RPMI7951 (cell line): ENCODE data around the gene PDZRN4. TPM values are rescaled to one million over a fixed set of nuclear protein-coding genes. Genes with fewer than 3 reads are reported as not detected.
"Not testable (repeated sequence)": the region's sequence is repeated elsewhere in the genome, so short reads cannot be mapped to it uniquely, and the experiment has no call there.

Source experiments
- DNase-seq: peaks from one replicate; pipeline ENCODE4 v3.0.0-alpha.2; 2012; ENCODE audit warnings: low read depth
- total RNA-seq: library from RNA; depleted of rRNA; stranded (reverse); fragments of >200 nt; shearing (Covaris generic); gene quantifications from 2 replicates; pipeline ENCODE4 v1.2.3, GENCODE V29; 2014

PDZRN4 gene
- total RNA-seq, 1 experiment from 2014 or later, result not detected

DNA sequence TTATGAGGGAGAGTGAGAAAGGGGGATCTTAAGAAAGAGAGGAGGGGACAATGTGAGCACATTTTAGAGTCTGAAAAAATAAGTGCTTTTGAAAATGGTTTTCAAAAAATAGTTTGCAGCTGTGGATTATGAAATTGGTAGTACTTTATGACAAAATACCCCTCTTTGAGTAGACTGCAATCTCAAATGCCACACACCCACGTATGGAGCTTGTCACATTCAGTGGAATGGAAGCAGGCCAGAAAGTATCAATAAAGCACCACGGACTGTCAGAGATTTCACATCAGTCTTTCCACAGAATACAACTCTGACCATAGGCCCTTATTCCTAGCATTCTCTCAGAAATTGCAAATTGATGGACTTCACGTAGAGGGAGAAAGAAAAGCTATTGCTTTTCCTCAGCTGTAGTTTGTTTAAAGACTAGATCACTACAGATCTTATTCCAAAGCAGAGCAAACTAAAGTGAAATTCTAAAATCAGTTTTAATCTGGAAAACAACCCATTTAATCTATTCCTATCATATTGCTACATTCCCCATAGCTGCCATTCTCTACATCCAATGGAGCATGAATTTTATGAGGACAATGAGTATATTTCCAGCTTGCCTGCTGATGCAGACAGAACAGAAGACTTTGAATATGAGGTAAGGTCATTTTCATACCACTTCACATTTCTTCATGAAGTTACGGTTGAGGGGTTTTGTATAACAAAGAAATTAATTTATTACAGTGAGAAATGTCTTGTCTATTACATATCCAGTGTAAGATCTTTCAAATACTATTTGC is 321.3 kb downstream of the PDZRN4 start:
- DNase-seq, result no peak

DNA sequence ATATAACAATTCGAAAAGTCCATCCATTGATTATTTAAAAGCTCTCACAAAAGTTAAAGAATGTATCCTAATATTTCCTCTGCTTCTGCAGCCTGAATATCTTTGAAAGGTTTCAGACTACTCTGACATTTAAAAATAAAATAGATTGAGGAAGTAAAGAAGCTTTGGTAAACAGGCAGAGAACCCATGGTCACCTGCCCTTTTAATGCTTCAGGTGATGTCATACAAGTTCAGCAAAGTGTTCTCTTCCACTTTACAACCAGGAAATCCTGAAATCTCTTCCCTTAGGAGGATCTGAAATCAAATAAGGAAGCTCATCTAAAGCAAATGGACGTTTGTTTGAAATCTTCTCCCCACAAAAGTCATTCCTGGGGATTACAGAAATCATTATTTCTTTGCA is 322.4 kb downstream of the PDZRN4 start:
- DNase-seq, result no peak

DNA sequence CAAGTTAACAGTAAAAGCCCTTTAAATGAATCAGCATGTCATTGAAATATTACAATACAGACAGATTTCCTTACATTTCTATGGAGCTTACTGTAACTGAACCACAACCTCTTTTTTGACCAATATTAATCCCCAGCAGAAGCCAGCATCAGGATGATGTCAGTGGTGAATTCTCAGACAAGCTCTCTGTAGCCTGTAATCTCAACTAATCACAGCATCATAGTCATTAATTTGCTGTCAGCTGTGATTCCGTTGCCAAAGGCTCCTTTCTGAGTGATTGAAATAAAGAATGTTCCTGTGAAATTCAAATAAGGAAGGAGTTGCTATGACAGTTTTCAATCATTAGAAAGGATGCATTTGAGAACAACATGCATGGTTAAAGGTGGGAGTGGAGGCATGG is 323.1 kb downstream of the PDZRN4 start:
- no peak for DNase-seq

DNA sequence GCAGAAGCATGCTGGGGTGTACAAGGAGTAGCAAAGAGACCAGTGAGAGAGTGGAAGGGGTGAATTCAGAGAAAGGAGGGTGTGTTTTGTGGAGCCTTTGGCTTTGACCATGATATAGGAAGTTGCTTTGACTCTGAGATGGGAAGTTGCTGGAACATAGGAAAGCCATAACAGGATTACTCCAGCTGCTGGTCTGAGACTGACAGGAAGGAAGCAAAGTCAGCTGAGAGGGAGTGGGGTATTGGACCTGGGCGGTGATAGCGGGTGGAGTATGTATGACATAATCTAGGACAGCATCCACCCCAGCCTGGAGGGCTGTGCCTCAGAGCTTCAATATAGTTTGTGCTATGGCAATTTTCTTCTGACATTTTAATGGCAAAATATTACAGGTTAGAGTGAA is 324.4 kb downstream of the PDZRN4 start:
- DNase-seq, result no peak

DNA sequence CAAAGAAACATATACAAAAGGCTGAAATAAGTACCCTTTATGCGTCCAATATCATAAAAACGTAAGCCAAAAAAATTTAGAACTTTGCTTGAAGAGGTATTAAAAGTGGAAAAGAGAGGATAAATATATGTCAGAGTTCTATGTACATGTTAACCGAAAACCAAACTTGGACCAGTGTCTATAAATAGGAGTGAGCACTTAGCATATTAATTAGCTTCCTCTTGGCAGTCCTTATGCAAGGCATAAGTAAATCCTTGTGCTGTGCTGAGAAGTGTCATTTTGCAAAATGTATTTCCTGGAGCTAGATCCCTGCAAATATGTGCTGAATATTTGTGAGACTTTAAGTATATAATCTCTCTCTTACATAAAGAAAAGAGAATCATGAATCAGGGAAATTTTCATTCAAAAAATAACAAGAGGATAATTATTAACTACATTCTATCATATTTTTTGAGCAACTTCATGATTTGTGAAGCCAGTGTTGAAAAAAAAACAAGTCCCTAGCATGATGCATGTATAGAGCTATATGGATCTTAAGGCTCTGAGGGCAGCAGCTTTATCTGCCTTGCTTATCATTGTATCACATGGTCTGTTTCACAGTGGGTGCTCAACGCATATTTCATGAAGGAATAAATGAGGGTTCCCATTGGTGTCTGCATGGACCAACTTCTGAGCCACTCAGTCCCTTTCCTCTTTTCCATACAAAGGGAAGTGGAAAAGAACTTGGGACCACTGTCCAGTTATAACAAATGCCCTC is 326.1 kb downstream of the PDZRN4 start:
- DNase-seq, result no peak

DNA sequence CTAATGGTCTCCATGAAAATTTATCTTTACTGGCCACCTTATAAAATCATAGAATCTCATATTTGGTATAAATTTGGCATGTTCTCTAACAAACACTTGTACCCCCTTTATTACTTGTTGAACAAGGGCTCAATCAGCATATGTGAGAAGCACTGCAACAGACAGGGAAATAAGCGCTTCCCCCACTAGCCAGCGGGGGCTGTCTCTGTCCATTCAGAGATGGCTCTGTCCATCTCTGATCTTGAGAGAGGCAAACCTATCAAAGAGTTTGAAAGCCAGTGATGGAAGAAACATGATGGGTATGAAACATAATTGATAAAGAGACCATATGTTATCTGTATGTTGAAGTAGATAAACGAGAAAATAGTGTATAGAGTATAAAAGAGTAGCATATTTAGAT is 326.8 kb downstream of the PDZRN4 start:
- no peak for DNase-seq

DNA sequence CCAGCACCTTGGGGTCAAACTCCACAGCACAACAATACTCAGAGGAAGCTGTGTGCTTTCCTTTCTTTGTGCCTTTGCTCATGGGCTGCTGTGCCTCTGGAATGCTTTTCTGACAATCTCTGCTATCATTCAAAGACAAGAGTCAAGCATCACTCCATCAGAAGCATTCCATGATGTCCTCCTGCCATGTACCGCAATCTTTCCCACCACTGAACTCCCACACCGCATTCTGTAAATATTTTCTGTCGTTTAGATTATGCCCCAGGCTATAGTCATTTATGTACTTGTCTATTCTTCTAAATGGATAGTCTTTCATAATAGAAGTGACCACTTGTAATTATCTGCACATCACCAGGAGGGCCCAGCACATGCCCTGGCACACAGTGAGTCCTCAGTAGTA is 327.8 kb downstream of the PDZRN4 start:
- peak; percentile 4 for DNase-seq

DNA sequence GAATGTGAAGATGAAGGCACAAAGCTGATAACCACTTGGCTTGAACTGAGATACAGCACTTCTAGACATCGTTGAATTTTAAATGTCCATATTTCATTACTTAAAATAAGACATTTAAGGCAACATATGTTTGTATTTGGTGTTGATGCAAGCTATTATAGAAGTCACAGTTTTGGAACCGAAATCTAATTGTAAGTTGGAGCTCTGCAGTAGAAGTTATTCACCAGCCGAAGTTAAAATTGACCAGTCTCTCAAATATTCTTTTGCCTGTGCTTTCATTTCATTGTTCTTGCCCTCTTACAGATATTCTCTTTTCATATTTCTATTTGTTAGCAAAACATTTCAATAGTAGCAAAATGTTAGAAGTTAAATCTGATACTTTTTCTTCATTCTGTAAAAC is 332.7 kb downstream of the PDZRN4 start:
- no peak for DNase-seq

DNA sequence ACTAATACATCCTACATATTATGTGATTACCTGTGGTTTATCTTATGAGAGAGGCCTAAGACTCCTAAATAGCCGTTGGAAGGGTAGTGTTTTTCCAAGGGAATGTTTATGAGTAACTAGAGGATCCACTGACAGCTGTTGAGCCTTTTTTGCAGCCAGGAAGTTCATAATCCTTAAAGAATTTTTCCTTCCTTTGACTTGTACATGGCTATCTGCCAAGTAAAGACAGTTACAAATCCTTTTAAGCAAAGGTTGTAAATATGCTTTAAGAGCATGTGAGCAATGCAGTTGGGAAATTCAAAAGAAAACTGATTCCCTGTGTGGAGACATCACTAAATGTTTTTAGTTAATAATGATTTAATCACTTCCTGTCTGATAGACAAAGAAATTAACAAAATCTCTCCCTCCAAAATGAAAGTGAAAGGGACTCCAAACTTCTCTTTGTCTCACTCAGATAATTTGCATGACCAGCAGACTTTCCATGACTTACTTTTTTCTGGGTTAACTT is 333.8 kb downstream of the PDZRN4 start:
- peak; percentile 71 for DNase-seq

DNA sequence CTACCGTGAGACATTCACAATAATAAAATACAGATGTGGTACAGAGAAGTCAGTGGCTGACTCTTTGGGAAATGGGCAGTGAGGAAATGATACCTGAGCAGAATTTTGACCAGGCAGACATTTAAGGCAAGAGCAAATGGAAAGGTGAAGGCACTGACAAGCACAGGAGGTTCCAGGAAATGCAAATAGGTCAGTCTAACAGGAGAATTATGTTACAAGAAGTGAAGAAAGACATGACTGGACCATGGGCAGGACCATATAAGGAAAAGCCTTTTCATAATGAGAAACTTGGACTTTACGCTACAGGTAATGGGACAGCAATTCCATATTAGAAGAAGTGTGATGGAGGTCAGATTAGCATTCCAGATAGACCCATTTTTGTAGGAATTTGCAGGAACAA is 338.9 kb downstream of the PDZRN4 start:
- DNase-seq, result no peak

DNA sequence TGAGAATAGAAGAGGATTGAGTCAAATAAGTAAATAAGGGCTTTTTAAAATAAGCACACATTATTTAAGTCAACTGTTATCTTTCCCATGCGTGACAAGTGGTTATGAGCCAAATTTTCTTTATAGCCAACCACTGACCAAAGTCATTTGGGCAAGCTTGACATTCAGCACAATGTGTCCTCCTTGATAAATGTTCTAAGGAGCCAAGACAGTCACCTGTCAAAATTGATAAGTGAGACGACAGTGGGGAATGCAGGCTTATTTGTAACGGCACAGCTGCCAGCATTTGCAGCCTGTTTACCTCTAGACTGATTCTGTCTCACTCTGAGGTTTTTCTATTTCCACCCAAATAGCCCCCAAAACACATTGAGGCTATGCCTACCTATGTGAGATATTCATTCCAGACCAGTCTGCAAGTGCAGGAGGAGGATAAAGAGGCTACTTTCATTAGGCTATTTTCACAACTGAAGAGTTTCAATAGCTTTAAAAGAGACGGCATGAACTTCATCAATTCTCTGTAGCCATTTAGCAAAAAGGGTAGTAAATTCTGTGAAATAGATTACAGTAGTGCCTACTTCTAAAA is 339.5 kb downstream of the PDZRN4 start:
- DNase-seq, result no peak

DNA sequence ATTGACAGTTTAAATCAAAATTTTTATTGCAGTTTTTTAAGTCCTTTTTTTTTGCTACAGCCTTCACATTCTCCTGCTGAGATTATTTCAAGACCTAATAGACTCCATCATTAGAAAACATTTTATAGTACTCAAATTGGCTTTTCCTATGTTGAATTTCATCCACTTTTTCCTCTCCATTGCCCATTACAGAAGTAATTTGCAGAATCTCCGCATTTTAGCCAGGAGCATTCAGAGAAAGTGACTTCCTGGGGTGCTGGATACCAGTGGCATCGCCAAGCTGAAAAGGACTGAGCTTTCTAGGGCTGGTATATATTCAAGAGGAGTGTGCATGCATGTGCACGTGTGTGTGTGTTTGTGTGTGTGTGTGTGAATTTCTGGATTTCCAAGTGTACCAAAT is 340.8 kb downstream of the PDZRN4 start:
- no peak for DNase-seq

DNA sequence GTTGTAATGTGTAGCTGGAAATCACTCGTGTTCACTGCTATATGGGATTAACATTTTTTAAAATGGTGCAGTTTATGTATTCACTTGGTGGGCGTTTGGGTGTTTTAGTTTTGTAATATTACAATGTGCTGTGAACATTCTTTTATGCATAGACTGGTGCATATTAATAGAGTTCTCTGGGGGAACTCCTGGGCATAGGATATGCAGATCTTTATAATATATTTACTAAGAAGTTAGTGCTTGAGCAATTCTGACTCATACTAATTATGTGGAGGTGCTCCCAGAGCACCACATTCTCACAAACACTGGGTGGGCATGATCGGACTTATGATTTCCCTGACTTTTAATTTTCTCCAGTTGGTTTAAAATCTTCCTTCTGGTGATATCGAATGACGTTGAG is 342.3 kb downstream of the PDZRN4 start:
- no peak for DNase-seq

DNA sequence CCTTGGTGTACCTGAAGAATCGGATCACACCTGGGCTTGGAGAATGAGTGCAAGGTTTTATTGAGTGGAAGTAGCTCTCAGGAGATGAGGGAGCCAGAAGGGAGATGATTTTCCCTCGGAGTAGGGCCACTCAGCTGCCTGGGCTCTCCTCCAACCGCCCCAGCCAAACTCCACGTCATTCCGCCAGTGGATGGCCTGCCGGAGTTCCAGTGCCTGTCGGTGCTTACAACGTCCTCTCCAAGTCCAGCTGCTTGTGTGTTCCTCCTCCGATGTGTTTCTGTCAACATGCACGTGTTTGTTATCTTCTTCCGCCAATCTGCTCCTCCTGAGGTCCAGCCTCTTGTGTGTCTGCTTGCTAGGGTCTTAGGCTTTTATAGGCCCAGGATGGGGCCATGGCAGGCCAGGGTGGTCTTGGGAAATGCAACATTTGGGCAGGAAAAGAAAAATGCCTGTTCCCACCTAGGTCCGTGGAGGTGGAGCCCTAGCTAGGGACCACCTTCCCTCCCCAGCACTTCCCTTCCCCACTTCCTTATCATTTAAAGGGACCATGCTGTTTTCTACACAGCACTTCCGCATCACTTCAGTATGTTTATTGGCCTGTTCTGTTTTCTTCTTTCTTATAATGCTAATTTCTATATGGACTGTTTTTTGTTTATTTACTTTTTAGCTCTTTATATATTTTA is 343.2 kb downstream of the PDZRN4 start:
- no peak for DNase-seq

DNA sequence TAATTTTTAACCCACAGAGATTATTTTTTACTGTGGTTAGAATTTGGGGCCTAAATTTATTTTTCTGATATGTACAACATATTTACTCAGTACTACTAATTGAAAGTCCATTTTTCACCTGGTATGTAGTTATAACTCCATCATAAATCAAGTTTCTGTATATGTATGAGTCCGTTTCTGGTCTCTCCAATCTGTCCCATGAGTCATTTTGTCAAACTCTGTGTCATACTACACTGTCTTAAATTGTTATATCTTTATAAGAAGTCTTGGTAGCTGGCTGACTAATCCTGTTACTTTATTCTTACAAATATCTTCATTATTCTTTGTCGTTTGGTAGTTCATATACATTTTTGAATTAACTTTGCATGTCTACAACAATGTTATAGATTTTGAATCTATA is 344.0 kb downstream of the PDZRN4 start:
- no peak for DNase-seq

DNA sequence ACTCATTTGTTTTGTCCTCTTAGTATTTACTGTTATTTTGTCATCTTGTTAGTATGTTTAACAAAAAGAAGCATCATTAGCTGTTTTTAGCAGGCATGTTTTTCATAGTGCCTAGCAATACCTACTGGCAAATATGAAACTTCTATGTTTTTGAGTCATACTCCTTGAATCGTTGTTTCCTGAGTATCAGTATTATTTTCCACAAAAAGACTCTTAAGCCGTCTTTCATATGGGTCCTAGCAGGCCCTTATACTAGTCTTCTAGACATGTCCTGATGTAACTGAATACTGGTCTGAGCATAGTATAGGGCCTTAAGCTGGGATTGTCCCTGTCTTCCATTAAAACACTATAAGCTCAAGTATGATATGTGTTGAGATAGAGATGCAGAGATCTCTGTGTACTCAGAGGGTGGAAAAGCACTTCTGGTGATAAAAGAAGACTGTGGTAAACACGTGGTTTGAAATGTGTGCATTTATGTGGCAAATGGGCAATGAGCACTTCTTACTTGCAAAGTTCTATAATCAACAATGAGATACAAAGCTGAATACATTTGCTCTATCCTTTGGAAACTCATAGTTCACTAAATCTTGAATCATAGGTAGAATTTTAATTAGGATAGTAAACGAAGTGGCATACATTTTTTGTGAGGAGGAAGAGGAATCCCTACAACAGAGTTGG is 348.8 kb downstream of the PDZRN4 start:
- no peak for DNase-seq

DNA sequence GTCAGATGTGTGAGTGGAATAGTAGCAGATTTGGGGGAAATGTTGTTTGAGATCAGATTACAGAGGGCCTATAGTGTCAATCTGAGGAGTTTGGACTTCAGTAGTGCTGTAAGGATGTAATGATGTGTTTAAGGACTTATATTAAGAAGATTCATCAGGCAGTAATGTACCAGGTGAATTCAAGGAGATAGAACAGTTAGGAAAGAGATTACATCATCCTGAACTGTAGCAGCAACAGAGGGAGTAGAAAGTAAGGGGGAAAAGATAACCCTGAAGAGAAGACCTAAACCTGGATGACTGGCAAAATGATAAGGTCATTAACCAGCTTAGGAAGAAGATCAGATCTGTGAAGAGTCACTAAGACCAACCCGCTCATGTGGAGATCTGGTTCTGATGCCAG is 349.4 kb downstream of the PDZRN4 start:
- DNase-seq, result no peak

DNA sequence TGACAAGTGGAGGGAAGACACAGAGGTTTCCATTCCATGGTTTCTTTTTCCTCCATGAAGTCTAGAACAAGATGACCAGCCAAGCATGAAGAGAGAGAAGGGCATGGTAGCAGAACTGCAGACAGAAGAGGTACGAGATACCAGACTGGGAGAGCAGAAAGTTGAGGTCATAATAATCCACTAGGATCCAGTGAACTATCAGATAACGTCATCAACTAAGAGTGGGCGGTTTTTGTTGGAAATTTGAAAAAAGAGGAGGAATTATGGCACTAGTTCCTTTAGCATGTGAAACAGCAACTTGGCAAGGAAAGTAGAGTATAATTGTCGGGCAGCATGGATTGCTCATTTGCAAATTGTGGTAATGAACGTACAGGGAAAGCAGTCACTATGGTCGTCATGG is 357.6 kb downstream of the PDZRN4 start:
- no peak for DNase-seq

DNA sequence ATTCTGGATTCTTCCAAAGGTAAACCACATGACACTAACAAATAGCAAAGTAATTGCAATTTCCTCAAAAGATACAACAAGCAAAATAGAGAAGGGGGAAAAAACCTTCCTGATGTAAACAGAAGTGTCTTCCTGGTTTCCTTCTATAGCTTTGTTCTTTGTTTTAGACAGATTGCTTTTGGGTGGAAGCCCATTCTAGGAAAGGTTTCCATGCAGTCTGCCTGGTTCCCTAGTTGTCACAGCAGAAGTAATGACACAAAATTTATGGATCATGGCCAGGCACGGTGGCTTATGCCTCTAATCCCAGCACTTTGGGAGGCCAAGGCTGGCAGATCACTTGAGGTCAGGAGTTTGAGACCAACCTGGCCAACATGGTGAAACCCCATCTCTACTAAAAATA is 359.0 kb downstream of the PDZRN4 start:
- not testable (repeated sequence) for DNase-seq

DNA sequence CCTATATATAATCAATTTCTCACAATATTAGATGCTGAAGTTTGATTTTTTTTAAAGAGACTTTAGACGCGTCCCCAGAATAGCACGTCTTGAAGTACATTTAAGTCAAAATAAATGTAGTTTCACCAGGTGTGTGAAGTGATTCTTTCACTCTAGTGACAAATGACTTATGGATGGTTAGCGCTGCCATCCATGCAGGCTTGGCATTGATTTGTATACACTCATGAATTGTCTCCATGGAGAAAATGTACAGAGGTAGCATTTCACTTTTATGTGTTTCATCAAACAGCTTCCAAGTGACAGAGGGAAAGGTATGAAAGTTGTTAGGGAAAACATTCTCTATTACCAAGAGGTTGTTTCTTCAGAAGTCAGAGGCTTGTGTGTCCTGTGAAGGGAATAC is 360.8 kb downstream of the PDZRN4 start:
- DNase-seq, result no peak

DNA sequence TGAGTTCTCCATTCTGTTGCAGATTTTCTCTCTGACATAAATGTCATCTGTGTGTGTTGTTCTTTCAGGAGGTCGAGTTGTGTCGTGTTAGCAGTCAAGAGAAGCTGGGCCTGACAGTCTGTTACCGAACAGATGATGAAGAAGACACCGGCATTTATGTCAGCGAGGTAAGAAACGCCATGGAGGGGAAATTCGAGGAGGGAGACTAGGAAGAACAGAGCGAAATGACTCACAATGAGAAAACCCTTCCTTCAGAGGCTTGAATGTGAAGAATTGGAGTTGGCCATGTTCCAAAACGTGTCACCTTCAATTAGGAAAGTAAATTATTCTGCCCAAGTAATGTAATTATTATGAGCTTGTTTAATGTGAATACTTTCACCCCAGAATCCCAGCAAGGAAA is 364.5 kb downstream of the PDZRN4 start:
- DNase-seq, result no peak

DNA sequence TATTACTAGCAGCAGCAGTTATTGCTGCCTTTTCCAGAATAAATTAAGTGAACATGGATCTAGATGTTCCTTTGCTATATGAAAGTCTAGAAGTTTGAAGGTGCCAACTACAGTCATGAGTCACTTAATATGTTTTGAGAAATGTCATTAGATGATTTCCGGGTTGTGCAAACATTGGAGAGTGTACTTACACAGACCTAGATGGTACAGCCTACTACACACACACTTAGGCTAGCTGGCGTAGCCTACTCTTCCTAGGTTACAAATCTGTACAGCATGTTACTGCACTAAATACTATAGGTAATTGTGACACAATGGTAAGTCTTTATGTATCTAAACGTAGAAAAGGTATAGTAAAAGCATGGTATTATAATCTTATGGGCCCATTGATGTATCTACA is 368.1 kb downstream of the PDZRN4 start:
- no peak for DNase-seq
